ENCODE measurements around the gene B9D1.

B9D1 gene

DNA sequence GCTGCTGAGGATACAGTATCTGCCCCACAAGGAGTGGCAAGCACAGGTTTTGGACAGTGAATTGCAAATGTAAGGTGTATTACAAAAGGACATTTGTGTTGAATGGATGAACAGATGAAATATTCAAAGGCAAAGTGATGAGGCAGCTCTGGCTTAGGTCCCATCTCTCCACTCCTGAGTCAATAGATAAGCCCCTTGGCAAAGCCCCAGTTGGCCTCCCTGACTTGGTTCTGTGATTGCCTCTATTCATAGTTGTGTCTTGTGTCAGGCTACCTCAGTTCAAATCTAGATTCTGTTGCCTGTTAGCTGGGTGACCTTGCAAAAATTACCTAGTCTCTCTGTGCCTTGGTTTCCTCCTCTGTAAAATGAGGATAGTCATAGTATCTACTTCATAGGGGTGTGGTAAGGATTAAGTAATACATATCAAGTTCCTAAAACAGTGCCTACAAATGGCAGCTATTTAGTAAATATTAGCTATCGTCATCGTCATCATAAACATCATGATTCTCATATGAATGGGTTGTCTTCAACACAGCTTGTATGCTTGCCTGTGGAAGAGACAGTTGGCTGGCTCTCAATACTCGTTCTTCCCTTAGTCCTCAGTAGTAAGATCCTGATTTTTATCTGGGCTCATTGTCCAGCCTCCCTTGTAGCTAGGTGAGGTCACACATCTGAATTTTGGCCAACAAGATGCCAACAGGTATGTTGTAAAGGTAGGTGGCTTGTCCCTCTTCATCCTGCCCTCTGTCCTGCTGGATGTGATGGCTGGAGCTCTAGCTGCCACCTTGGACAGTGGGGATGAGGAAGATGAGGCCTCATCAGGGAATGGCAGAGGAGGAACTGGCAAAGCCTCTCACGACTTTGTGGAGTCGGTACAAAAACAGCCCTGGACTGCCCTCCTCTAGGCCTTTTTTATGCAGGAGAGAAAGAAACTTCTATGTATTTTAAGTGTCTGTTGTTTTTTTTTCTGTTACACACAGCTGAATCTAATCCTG is 26.6 kb upstream of the B9D1 start:
- DNase-seq (ENCODE audit: low spot score) = no peak

DNA sequence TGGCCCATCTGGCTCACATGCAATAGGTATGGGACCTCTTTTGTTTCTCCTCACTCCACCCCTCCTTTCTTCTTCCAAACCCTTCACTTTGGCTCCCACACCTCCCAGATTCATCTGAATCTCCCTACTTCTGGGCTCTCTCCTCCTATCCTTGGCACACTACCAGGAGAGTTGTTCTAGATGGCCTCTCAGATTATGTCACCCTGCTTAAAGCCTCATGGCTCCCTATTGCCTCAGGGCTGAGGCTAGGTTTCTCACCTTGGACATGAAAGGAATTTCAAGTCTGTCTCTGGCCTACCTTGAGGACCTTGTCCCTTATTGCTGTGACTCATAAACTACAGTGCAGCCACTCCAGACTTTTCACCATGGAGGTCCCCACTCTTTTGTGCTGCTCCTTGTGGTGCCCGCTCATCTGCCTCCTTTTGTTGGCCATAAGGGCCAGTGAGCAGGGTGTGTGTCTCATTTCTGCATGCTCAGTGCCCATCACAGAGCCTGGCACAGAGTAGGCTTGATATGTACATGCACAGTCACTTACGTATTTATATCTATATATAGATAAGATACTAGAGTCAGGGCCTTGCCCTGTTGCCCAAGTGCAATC is 25.5 kb upstream of the B9D1 start:
- peak; percentile 73 for DNase-seq (ENCODE audit: low spot score)

DNA sequence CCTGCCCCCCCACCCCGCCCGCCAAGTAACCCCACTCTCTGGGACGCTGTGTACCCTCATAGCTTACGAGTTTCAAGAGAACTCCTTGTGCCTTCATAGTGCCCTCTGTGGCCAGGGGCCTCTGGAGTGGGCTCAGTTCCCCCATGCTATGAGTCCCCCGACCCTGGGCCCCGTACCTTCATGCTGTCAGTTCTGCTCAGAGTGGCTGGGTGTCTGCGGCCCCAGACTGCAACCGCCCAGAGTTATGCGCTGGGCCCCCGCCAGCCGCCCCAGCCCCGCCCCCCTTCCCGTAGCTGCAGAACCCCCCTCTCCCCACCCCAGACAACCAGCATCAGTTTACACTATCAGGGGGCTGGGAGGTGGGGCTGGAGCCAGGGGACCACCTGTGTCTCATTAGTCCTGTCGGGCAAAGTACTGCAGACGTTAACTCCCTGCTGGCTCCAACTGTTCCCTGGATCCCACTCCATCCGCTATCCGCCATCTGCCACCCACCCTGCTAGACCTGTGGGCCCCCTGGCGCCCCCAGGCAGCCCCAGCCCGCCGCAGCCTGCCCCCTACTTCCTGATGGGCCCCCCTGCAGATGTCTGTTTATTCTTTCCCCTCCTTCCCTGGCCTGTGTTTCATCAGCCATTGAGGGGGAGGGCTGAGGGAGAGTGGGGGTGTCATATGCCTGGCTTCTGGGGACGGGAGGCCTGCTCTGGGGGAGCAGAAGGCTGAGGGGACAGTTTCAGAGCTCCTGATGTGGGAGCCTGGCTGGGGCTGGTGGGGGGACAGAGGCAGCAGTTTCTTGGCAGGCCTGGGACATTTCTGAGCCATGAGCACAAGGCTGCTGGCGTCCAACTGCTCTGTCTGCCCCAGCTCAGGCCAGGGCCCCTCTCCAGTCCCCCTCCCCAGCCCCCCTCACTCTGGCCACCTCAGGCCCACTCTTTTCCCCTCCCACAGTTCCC is 24.7 kb upstream of the B9D1 start, which contains the start of gene MFAP4:
Gene MFAP4 (minus strand): TSS at position 217 of the 947 bp plus-strand sequence. CDS start 35 bp downstream, at position 182.
- DNase-seq (ENCODE audit: low spot score) = peak; percentile 88

DNA sequence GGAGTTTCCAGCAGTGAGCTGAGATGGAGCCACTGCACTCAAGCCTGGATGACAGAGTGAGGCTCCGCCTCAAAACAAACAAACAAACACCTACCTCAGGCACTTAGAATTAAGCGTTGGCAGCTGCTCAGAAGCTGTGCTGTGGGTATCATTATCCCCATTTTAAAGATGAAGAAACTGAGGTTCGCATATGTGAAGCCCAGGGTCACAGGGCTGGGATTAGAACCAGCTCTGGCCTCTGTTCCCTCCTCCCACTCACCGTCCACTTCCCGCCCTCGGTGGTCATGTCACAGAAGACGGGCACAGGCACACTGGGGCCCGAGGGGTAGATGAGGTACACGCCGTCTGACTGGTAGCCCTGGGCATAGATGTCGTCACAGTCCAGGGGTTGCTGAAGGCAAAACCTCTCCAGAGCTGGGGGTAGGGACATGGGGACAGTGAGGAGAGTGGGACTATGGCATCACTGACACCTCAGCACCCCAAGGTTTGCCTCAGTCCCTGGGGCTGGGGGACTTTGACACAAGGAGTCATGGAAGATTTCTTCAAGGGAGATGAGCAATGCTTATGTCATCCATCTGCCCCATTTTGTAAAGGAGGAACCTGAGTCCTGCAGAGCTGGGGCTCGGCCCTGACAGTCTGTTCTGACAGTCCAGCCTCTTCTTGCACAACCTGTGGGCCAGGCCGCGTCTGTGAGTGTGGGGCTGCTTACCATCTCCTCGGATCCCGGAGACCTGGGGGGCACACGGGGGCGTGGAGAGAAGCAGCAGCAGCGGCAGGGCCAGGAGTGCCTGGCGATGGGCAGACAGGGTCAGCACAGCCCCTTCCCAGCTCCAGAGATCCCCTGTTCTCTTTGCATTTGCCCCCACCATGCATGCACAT is 23.8 kb upstream of the B9D1 start:
- peak; percentile 81 for DNase-seq (ENCODE audit: low spot score)

DNA sequence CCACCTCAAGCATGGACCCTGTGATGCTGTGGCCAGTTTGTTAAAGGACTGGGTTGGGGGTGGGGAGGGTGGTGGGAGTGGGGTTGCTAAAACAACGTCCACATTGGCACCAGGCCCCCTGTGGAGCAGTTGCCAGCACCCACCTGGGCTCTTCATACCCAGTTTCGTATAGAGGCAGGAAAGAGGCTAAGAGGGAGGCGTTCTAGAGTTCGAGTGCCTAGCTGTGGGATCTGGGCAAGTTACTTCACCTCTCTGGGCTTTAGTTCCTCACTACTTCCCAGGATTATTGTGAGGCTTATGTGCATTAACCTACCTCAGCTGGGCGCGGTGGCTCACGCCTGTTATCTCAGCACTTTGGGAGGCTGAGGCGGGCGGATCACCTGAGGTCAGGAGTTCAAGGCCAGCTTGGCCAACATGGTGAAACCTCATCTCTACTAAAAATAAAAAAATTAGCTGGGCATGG is 23.0 kb upstream of the B9D1 start:
- DNase-seq (ENCODE audit: low spot score) = no peak

DNA sequence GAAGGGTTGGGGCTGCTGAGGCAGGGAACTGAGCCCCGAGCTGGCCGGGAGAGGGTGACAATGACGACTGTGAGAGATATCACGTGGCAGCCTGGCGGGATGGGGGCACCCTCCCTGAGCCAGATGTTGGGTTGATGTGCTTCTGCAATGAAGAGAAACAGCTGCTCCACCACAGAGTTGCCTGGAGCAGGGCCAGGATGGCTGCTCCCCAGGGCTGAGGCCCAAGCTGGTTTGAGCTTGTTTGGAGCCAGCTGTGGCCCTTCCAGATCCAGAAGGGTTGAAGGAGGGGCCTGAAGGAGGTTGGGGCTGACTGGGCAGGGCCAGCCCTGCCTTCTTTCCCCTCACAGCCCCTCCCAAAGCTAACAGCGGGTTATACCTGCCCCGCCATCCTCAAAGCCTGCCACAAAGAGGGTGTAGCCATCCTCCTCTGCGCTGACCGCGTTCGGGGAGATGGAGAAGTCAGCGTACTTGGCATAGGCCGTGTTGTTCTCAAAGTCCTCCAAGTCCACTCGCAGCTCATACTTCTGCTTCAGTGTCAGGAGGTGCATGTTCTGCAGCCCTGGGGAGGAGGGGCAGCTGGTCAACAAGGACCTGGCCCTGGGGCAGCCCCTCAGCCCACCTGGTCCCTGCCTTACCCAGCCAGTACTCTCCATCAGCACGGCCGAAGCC is 22.3 kb upstream of the B9D1 start:
- DNase-seq (ENCODE audit: low spot score) = peak; percentile 72

DNA sequence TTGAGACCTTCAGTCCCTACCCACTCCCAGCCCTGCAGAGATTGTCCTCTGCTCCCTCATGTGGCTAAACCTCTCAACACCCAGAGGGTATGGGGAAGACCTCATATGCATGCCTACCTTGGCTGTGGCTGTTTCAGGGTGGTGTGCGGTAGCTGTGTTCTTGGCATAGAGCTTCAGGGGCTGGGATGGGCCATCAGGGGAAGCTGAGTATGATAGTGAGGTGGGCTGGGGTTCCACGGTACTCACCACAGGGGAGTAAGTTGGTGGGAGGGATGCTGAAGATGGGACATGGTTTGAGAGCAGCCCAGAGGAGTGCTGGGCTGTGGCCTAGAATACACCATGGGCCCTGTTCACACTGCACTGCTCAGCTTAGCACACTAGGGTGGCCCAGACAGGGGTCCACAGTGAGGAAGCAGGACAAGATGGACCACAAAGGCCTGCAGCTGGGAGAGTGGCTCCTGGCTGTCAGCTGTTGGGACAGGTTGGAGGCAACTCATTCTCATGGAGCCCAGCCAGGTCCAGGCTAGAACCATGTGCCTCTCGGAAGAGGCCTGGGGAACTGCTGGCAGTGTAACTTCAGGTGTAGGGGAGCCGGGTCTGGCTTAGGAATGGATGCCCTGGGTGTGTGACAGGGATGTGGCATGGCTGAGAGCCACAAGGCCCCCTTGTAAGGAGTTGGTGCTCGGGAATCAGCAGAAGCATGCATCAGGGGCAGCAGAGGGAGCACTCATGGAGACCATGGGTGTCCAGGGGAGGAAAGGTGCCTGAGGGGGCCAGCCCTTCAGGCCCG is 21.4 kb upstream of the B9D1 start:
- DNase-seq (ENCODE audit: low spot score) = peak; percentile 42

DNA sequence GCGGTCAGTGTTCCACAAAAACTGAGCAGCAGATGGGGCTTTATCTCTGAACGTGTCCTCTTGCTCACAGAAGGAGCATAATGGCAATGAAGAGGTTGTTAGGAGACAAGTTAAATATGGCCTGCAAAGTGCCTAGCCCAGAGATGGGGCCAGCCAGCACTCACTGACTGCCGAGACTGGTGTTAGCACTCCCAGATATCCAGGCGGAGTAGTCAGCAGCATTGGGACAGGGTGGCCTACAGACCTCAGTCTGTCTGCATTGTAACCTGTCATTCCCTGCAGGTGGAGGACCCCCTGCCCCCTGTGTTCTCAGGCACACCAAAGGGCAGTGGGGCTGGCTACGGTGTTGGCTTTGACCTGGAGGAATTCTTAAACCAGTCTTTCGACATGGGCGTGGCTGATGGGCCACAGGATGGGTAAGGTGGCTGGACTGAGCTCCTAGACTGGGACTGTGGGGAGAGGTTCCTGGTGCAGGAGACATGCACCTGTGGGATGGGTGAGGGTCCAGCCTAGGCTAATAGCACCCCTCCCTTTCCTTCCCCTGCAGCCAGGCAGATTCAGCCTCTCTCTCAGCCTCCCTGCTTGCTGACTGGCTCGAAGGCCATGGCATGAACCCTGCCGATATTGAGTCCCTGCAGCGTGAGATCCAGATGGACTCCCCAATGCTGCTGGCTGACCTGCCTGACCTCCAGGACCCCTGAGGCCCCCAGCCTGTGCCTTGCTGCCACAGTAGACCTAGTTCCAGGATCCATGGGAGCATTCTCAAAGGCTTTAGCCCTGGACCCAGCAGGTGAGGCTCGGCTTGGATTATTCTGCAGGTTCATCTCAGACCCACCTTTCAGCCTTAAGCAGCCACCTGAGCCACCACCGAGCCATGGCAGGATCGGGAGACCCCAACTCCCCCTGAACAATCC is 20.3 kb upstream of the B9D1 start:
- DNase-seq (ENCODE audit: low spot score) = no peak

DNA sequence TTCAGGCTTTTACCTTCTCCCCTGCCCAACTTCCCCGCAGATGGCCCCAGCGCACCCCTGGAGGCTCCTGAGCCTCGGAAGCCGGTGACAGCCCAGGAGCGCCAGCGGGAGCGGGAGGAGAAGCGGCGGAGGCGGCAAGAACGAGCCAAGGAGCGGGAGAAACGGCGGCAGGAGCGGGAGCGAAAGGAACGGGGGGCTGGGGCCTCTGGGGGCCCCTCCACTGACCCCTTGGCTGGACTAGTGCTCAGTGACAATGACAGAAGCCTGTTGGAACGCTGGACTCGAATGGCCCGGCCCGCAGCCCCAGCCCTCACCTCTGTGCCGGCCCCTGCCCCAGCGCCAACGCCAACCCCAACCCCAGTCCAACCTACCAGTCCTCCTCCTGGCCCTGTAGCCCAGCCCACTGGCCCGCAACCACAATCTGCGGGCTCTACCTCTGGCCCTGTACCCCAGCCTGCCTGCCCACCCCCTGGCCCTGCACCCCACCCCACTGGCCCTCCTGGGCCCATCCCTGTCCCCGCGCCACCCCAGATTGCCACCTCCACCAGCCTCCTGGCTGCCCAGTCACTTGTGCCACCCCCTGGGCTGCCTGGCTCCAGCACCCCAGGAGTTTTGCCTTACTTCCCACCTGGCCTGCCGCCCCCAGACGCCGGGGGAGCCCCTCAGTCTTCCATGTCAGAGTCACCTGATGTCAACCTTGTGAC is 19.4 kb upstream of the B9D1 start:
- DNase-seq (ENCODE audit: low spot score) = no peak

DNA sequence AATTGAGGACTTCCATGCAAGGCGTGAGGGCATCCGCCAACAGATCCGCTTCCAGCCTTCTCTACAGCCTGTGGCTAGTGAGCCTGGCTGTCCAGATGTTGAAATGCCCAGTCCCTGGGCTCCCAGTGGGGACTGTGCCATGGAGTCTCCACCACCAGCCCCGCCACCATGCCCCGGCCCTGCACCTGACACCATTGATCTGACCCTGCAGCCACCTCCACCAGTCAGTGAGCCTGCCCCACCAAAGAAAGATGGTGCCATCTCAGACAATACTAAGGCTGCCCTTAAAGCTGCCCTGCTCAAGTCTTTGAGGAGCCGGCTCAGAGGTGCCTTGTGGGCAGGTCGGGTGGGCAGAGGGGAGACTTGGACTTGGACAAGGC is 18.8 kb upstream of the B9D1 start:
- DNase-seq (ENCODE audit: low spot score) = no peak

DNA sequence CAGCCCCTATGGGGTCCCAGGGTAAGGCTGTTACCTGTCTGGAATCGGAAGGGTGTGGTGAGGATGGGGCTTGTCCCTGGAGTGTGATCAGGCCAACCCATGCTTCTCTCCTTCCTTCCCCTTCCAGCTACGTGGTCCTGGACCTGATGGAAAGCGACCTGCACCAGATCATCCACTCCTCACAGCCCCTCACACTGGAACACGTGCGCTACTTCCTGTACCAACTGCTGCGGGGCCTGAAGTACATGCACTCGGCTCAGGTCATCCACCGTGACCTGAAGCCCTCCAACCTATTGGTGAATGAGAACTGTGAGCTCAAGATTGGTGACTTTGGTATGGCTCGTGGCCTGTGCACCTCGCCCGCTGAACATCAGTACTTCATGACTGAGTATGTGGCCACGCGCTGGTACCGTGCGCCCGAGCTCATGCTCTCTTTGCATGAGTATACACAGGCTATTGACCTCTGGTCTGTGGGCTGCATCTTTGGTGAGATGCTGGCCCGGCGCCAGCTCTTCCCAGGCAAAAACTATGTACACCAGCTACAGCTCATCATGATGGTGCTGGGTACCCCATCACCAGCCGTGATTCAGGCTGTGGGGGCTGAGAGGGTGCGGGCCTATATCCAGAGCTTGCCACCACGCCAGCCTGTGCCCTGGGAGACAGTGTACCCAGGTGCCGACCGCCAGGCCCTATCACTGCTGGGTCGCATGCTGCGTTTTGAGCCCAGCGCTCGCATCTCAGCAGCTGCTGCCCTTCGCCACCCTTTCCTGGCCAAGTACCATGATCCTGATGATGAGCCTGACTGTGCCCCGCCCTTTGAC is 18.2 kb upstream of the B9D1 start:
- no peak for DNase-seq (ENCODE audit: low spot score)

DNA sequence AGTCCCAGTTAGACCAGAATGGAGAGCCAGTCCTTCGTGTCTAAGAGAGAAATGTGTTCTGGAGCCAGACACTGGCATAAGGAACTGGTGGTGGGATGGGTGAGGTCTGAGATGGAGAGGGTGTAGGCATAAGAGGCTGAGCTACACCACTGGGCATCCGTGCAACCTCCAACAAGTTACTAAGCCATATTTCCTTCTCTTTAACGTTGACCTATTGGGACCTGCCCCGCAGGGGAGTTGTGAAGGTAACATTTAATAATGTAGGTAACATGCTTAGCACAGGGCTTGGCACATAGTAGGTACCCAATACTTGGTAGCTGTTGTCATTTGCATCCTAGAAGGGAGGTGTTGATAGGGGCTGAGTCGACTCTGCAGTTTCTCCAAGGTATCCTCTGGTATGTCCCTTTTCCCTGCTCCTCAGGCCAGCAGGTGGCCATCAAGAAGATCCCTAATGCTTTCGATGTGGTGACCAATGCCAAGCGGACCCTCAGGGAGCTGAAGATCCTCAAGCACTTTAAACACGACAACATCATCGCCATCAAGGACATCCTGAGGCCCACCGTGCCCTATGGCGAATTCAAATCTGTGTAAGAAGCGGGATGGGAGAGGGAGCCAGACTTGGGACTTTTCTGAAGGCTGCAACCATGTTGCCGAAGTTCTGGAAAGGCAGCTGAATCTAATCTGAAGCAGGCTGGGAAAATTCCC is 17.0 kb upstream of the B9D1 start:
- no peak for DNase-seq (ENCODE audit: low spot score)

DNA sequence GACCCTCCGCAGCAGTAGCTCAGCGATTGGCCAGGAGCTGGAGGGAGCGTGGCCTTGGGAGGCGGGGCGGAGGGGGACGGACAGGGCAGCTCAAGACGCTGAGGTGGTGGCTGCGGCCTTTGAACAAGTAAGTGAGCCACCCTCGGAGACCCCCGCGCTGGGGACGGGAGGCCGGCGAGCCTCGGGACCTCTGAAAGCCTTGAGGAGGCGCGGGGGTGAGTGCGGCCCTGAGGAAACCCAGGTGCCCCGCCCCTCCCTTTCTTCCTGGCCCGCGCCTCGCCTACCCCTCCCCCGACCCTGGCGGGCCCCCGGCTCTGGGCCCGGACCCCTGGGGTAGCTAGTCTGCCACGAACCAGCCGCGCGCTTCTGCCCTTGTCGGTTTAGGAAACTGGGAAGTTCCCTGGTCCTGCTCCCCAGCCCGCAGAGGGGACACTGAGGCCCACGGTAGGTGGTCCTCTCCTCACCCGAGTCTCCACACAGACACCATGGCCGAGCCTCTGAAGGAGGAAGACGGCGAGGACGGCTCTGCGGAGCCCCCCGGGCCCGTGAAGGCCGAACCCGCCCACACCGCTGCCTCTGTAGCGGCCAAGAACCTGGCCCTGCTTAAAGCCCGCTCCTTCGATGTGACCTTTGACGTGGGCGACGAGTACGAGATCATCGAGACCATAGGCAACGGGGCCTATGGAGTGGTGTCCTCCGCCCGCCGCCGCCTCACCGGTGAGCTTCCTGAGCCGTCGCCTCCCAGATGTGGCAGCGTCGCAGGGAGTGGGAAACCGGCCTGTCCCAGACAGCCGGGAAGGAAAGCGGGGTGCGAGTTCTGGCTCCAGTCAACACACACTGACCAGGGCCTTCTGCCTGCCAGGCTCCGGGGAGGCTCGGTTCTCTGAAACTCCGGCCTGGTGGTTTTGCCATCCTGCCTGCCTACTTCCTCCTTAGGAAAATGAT is 16.2 kb upstream of the B9D1 start, which contains the start of gene MAPK7:
Gene MAPK7 (plus strand): TSS at position 83 of the 945 bp plus-strand sequence. CDS start 403 bp downstream, at position 486.
- DNase-seq (ENCODE audit: low spot score) = no peak

DNA sequence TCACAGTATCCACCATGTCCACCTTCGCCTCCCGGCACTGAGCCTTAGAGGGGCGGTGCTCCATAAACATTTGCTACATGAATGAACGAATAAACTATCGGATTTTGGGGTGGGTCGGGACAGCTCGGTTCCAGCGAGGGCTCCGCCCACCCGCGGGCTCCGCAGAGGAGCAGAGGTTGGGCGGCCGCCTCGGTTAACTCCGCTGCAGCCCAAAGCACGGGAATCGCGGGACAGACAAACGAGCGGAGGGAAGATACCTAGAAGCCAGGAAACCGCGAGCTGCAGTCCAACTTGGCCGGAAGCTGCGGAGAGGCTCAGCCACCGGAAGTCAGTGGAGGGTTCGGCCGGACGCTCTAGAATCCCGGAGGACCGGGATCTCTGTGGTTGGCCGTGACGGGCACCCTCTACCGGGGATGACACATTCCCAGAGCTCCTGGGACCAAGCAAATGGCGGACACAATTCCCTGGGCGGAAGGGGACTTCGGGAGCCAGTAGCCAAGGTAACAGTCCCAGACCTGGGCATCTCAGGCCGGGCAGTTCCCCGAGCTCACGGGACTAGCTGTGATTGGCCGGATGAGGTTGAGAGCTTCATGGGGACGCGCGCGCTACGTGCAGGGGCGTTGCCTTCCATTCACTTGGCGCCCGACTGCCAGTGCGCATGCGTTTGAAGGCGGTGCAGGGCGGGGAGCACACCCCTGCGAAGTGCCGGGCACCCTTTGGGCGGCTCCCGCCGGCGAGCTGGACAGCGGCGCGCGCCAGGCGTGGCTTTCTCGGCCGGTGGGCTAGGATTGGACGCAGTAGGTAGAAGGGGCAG is 15.3 kb upstream of the B9D1 start:
- DNase-seq (ENCODE audit: low spot score) = peak; percentile 99
